Measurements from ENCODE around the gene INIP.

The INIP gene

DNA sequence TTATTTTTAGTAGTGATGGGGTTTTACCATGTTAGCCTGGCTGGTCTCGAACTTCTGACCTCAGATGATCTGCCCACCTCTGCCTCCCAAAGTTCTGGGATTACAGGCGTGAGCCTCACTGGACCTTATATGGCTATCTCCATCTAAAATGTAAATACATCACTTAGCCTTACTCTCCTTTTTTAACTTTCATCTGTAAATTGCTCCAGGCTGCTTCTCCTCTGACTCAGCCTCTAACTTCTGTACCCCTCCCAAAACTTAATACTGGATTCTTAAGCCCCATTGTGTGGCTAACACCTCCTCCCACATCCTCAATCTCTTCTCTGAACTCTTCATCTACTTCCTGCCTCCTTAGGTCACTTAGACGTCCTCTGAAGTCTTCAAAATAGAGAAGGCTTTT lies 36.7 kb upstream of the INIP start:
- ChIA-PET POLR2A (interaction anchor here (1.1 kb wide), 1 partner anchor 10 kb away, joined by 4 read pairs; no protein-coding TSS in a partner anchor), CTCF (interaction anchor here (1.2 kb wide), 1 partner anchor 65 kb away, joined by 3 read pairs; no protein-coding TSS in a partner anchor)
- DNase-seq (ENCODE audit: low read depth, low spot score), result no peak
- H3K4me3 ChIP-seq (ENCODE audit: low read depth, low read length), result no peak overlapping the region
- no peak for TF ChIP-seq CTCF (IDR thresholded peaks at IDR 0.05; ENCODE audit: insufficient read depth, low read length, missing control alignments)

GRCh38 chr9:112753725-112754124 lies 35.8 kb upstream of the INIP start:
- POLR2A ChIA-PET, result interaction anchor here (1.0 kb wide), 1 partner anchor 36 kb away, joined by 3 read pairs; the partner anchor contains the start of gene INIP
- CTCF ChIA-PET, result interaction anchor here (0.5 to 1.2 kb wide), 2 partner anchors 66 to 150 kb away, joined by 3 read pairs; no protein-coding TSS in a partner anchor
- no peak for TF ChIP-seq CTCF (IDR thresholded peaks at IDR 0.05; ENCODE audit: insufficient read depth, low read length, missing control alignments)

GRCh38 chr9:112752334-112753125 lies 34.6 kb upstream of the INIP start:
- DNase-seq (ENCODE audit: low read depth, low spot score), result no peak
- peak overlapping the region; percentile 68 for H3K4me3 ChIP-seq (ENCODE audit: low read depth, low read length)
- no peak for TF ChIP-seq CTCF (IDR thresholded peaks at IDR 0.05; ENCODE audit: insufficient read depth, low read length, missing control alignments)
- CTCF ChIA-PET, result interaction anchor here (1.0 to 1.1 kb wide), 2 partner anchors 9 to 10 kb away, joined by 3 read pairs; no protein-coding TSS in a partner anchor
- POLR2A ChIA-PET, result no interaction called here

More at GRCh38 chr9:112753725-112754124, 35.8 kb upstream of the INIP start:
- H3K4me3 ChIP-seq (ENCODE audit: low read depth, low read length), result no peak overlapping the region
- peak; percentile 57 for DNase-seq (ENCODE audit: low read depth, low spot score)

GRCh38 chr9:112751056-112751795 lies 33.3 kb upstream of the INIP start:
- peak overlapping the region; percentile 68 for H3K4me3 ChIP-seq (ENCODE audit: low read depth, low read length)
- ChIA-PET POLR2A (no interaction called here), CTCF (interaction anchor here (1.0 to 1.4 kb wide), 4 partner anchors 10 to 152 kb away, joined by 3 to 4 read pairs (median 3); no protein-coding TSS in a partner anchor)
- DNase-seq (ENCODE audit: low read depth, low spot score), result no peak
- no peak for TF ChIP-seq CTCF (IDR thresholded peaks at IDR 0.05; ENCODE audit: insufficient read depth, low read length, missing control alignments)

- no peak for TF ChIP-seq CTCF (IDR thresholded peaks at IDR 0.05; ENCODE audit: insufficient read depth, low read length, missing control alignments)
- DNase-seq (ENCODE audit: low read depth, low spot score), result no peak
- ChIA-PET POLR2A (no interaction called here), CTCF (interaction anchor here (1.1 to 1.4 kb wide), 4 partner anchors 13 to 152 kb away, joined by 3 to 4 read pairs (median 3); no protein-coding TSS in a partner anchor)
- H3K4me3 ChIP-seq (ENCODE audit: low read depth, low read length), result peak overlapping the region; percentile 68
Observed at GRCh38 chr9:112750764-112751055, 32.8 kb upstream of the INIP start.

All from AG04449 (cell line).